Measurements from ENCODE around the gene FHDC1.

- TF ChIP-seq, protein P1, sequence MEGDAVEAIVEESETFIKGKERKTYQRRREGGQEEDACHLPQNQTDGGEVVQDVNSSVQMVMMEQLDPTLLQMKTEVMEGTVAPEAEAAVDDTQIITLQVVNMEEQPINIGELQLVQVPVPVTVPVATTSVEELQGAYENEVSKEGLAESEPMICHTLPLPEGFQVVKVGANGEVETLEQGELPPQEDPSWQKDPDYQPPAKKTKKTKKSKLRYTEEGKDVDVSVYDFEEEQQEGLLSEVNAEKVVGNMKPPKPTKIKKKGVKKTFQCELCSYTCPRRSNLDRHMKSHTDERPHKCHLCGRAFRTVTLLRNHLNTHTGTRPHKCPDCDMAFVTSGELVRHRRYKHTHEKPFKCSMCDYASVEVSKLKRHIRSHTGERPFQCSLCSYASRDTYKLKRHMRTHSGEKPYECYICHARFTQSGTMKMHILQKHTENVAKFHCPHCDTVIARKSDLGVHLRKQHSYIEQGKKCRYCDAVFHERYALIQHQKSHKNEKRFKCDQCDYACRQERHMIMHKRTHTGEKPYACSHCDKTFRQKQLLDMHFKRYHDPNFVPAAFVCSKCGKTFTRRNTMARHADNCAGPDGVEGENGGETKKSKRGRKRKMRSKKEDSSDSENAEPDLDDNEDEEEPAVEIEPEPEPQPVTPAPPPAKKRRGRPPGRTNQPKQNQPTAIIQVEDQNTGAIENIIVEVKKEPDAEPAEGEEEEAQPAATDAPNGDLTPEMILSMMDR (IDR thresholded peaks at IDR 0.05; ENCODE audit: insufficient read depth, low read length, poor library complexity, severe bottlenecking), result no peak
- no peak for TF ChIP-seq EZH2phosphoT487 (conservative IDR thresholded peaks at IDR 0.05; ENCODE audit: low read length)
Observed at GRCh38 chr4:152983221-152983620, 47.1 kb downstream of the FHDC1 start.
